CD14-positive monocyte (primary cell): ENCODE data around the gene SLC6A13. TPM values are rescaled to one million over a fixed set of nuclear protein-coding genes. Genes with fewer than 3 reads are reported as not detected.

Experiments
- DNase-seq, 3 donors: peaks; one replicate each; pipeline ENCODE4 v3.0.0-alpha.2; 2011 to 2022
- H2AFZ ChIP-seq: 2 replicates; pipeline ENCODE4 v1.6.0; 2012; ENCODE audit warnings: mild to moderate bottlenecking, low read depth, low read length, inconsistent platforms; ENCODE audit not compliant: insufficient read depth, poor library complexity, severe bottlenecking
- H3K27ac ChIP-seq, 2 donors: 1 replicate in 1 of 2; 2 replicates in 1 of 2; pipeline ENCODE4 v1.5.1; 2012 to 2013; ENCODE audit warnings: low read length in 2 of 2, control low read depth in 1 of 2, inconsistent platforms in 1 of 2, low read depth in 1 of 2, mild to moderate bottlenecking in 1 of 2
- H3K27me3 ChIP-seq, 2 donors: one replicate each; pipeline versions ENCODE4 v1.6.0 to v1.6.1; 2011 to 2013; ENCODE audit warnings: low read length in 2 of 2; ENCODE audit not compliant: control insufficient read depth in 2 of 2, insufficient read depth in 2 of 2
- H3K36me3 ChIP-seq, 2 donors: replicated peaks in 1 of 2; 1 replicate in 1 of 2; 2 replicates in 1 of 2; pipeline versions ENCODE4 v1.5.1 to v1.6.1; 2012 to 2013; ENCODE audit warnings: low read length in 2 of 2, control low read depth in 1 of 2, inconsistent platforms in 1 of 2, mild to moderate bottlenecking in 1 of 2; ENCODE audit not compliant: insufficient read depth in 2 of 2, control insufficient read depth in 1 of 2
- H3K4me1 ChIP-seq, 2 donors: 1 replicate in 1 of 2; 2 replicates in 1 of 2; pipeline versions ENCODE4 v1.5.1 to v1.6.1; 2012 to 2013; ENCODE audit warnings: low read length in 2 of 2, control low read depth in 1 of 2, inconsistent platforms in 1 of 2, mild to moderate bottlenecking in 1 of 2, moderate library complexity in 1 of 2; ENCODE audit not compliant: insufficient read depth in 2 of 2, control insufficient read depth in 1 of 2
- H3K4me2 ChIP-seq: replicated peaks from 2 replicates; pipeline ENCODE3; 2012; ENCODE audit warnings: low read length, moderate library complexity, mild to moderate bottlenecking; ENCODE audit not compliant: poor library complexity, severe bottlenecking; ENCODE audit errors: extremely low read depth
- H3K4me3 ChIP-seq, 3 experiments: fragments of 200-600 bp in 1 of 3; sonication (generic) in 1 of 3; replicated peaks in 1 of 3; 1 replicate in 2 of 3; 2 replicates in 1 of 3; pipeline ENCODE4 v1.5.1; 2011 to 2013; ENCODE audit warnings: low read length in 3 of 3, mild to moderate bottlenecking in 3 of 3, control low read depth in 2 of 3, low read depth in 2 of 3, inconsistent platforms in 1 of 3, moderate library complexity in 1 of 3
- H3K79me2 ChIP-seq: 2 replicates; pipeline ENCODE4 v1.6.0; 2012; ENCODE audit warnings: mild to moderate bottlenecking, control low read depth, inconsistent platforms, low read length, moderate library complexity; ENCODE audit not compliant: insufficient read depth
- H3K9ac ChIP-seq: 2 replicates; pipeline ENCODE4 v1.6.0; 2017; ENCODE audit warnings: low read length, mild to moderate bottlenecking; ENCODE audit not compliant: insufficient read depth, poor library complexity, severe bottlenecking
- H3K9me3 ChIP-seq, 2 donors: replicated peaks in 1 of 2; 1 replicate in 1 of 2; 2 replicates in 1 of 2; pipeline versions ENCODE4 v1.5.1 to v1.6.1; 2012 to 2013; ENCODE audit warnings: low read length in 2 of 2, control low read depth in 1 of 2; ENCODE audit not compliant: control insufficient read depth in 1 of 2, insufficient read depth in 1 of 2
- H4K20me1 ChIP-seq: 2 replicates; pipeline ENCODE4 v1.6.0; 2012; ENCODE audit warnings: mild to moderate bottlenecking, low read length, control low read depth, moderate library complexity; ENCODE audit not compliant: insufficient read depth
- H3K27ac Mint-ChIP-seq, 7 donors: one replicate each; pipeline ENCODE4 v1.8.0; 2020; ENCODE audit warnings: mild to moderate bottlenecking in 7 of 7, mixed read lengths in 7 of 7, moderate library complexity in 6 of 7, inconsistent platforms in 2 of 7
- H3K27me3 Mint-ChIP-seq, 3 donors: one replicate each; pipeline ENCODE4 v1.8.0; 2021 to 2022; ENCODE audit warnings: low read depth in 3 of 3, mild to moderate bottlenecking in 3 of 3, mixed read lengths in 3 of 3, moderate library complexity in 3 of 3, inconsistent platforms in 1 of 3
- H3K36me3 Mint-ChIP-seq, 2 donors: one replicate each; pipeline ENCODE4 v1.8.0; 2020; ENCODE audit warnings: mixed read lengths in 2 of 2, inconsistent platforms in 1 of 2, mild to moderate bottlenecking in 1 of 2
- H3K4me1 Mint-ChIP-seq: one replicate; pipeline ENCODE4 v1.8.0; 2020; ENCODE audit warnings: mild to moderate bottlenecking, mixed read lengths
- H3K4me3 Mint-ChIP-seq, 2 donors: one replicate each; pipeline ENCODE4 v1.8.0; 2020; ENCODE audit warnings: mild to moderate bottlenecking in 2 of 2, mixed read lengths in 2 of 2, moderate library complexity in 1 of 2
- H3K9me3 Mint-ChIP-seq, 7 donors: one replicate each; pipeline ENCODE4 v1.8.0; 2020 to 2022; ENCODE audit warnings: mixed read lengths in 7 of 7, mild to moderate bottlenecking in 6 of 7, moderate library complexity in 6 of 7, inconsistent platforms in 2 of 7
- CTCF ChIP-seq: fragments of 200-600 bp; IDR thresholded peaks from one replicate; pipeline ENCODE4 v1.8.0; 2022; ENCODE audit warnings: antibody characterized with exemption, mild to moderate bottlenecking
- WGBS: methylation state at CpG from one replicate; pipeline ENCODE4 v1.1.5; 2013; ENCODE audit warnings: missing lambda C conversion rate; ENCODE audit not compliant: insufficient coverage; 5-methylcytosine and 5-hydroxymethylcytosine counted together
- intact Hi-C, 2 donors: fragments of 100-400 bp; cut with micrococcal nuclease; formaldehyde crosslinking; loops; one replicate each; pipeline versions ENCODE4 v1.15.0 to v1.15.1; 2023
- polyA plus RNA-seq, 3 donors: library from polyadenylated mRNA; depleted of rRNA in 1 of 3; unstranded in 2 of 3; stranded (reverse) in 1 of 3; fragments of 300-500 nt in 2 of 3; fragments of >200 nt in 1 of 3; fragmentation: Illumina TruSeq in 2 of 3; gene quantifications; 1 replicate in 2 of 3; 2 replicates in 1 of 3; pipeline ENCODE4 v1.2.3, GENCODE V29; 2012 to 2021

Gene SLC6A13
- polyA plus RNA-seq, 3 donors = 0.13 TPM; not detected in 2

DNA sequence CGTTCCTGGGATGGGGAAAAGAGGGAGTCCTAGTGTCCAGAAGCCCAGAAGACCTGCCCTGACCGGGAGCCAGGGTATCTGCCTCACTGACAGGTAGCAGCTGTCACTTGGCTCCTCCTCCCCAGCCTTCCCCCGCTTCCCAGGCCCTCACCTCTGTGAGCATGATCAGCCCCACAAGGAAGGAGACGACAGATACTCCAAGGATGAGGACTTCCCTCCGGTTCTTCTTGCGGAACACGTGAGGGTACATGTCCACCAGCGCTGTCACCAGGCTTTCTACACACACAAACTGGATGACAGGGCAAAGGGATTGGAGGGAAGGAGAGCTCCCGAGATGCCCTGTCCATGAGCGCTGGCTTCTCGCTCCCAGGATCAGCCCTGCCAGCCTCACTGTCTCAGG, 38.8 kb downstream of the SLC6A13 start:
- Mint-ChIP-seq H3K4me1 (no peaks in the 10 kb centered on the region), H3K27me3 (peaks cover 2 to 8% (median 8%) of the 10 kb centered on the region in 3 donors), H3K36me3 (no peaks in the 10 kb centered on the region), H3K9me3 (no peaks in the 10 kb centered on the region), H3K4me3 (no peak overlapping the region), H3K27ac (no peak overlapping the region)
- Histone ChIP-seq H4K20me1 (no peaks in the 10 kb centered on the region), H3K79me2 (no peaks in the 10 kb centered on the region), H3K27ac (no peak overlapping the region), H2AFZ (no peak overlapping the region), H3K27me3 (no peaks in the 10 kb centered on the region), H3K36me3 (no peaks in the 10 kb centered on the region), H3K4me3 (no peak overlapping the region), H3K4me1 (peaks cover 4 to 7% of the 10 kb centered on the region in 2 donors), H3K4me2 (no peak overlapping the region), H3K9ac (no peak overlapping the region), H3K9me3 (no peaks in the 10 kb centered on the region)
- 100% methylated on average over 3 of the region's 11 CpGs for WGBS
- intact Hi-C loops = no loop called here
- no peak for TF ChIP-seq CTCF
- no peak for DNase-seq

DNA sequence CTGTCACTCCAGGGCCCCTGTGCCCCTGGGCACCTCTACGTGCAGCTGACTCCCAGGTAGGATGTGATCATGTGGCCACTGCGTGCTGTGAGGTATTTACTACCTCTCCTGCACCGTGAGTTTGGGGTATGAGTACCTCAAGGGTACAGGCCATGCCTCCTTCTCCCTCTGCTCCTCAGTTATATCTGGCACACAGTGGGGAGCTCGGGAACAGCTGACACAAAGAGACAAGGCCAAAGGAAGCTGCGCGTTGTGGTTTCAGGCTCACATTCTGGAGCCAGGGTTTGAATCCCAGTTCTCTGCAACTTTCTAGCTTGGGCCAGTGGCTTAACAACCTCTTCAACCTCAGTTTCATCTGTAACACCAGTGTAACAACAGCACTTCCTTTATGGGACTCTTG, 40.9 kb downstream of the SLC6A13 start:
- no peaks in the 10 kb centered on the region for H3K79me2 ChIP-seq
- no peaks in the 10 kb centered on the region for H3K9me3 ChIP-seq
- Mint-ChIP-seq H3K4me1 (no peaks in the 10 kb centered on the region), H3K9me3 (no peaks in the 10 kb centered on the region), H3K36me3 (no peaks in the 10 kb centered on the region), H3K27me3 (peaks cover 2 to 8% (median 6%) of the 10 kb centered on the region in 3 donors), H3K4me3 (no peak overlapping the region), H3K27ac (no peak overlapping the region)
- H4K20me1 ChIP-seq = no peaks in the 10 kb centered on the region
- no peak overlapping the region for H3K9ac ChIP-seq
- H3K27me3 ChIP-seq = no peaks in the 10 kb centered on the region
- H3K27ac ChIP-seq = no peak overlapping the region
- H3K4me2 ChIP-seq = no peak overlapping the region
- TF ChIP-seq CTCF = no peak
- no peak for DNase-seq
- H3K36me3 ChIP-seq = no peaks in the 10 kb centered on the region
- WGBS = 100% methylated on average over 3 of the region's 6 CpGs
- no peak overlapping the region for H3K4me3 ChIP-seq
- intact Hi-C loops = no loop called here
- no peak overlapping the region for H2AFZ ChIP-seq
- H3K4me1 ChIP-seq = peaks cover 4 to 7% of the 10 kb centered on the region in 2 donors
